GM23338 (cell line): ENCODE results near the gene BMP8B. TPM values are rescaled to one million over a fixed set of nuclear protein-coding genes. Genes with fewer than 3 reads are reported as not detected.

Source experiments
- ATAC-seq: fragments of 200-7000 bp; cut with Tn5 transposase; 3 replicates; pipeline ENCODE4 v1.9.1; 2020
- DNase-seq: peaks from one replicate; pipeline ENCODE4 v3.0.0-alpha.2; 2015; ENCODE audit warnings: low spot score
- H2AFZ ChIP-seq: fragments of 200-600 bp; sonication (generic); 2 replicates; pipeline ENCODE4 v1.8.0; 2016; ENCODE audit warnings: antibody characterized with exemption, mild to moderate bottlenecking, moderate library complexity
- H3F3A ChIP-seq: fragments of 200-600 bp; sonication (generic); replicated peaks from 2 replicates; pipeline ENCODE4 v1.8.0; 2017; ENCODE audit warnings: antibody characterized with exemption, mixed run types, low read depth
- H3K27ac ChIP-seq: fragments of 200-600 bp; sonication (generic); 2 replicates; pipeline ENCODE4 v1.6.1; 2016; ENCODE audit warnings: low read depth
- H3K27me3 ChIP-seq: fragments of 200-600 bp; sonication (generic); 2 replicates; pipeline ENCODE4 v1.8.0; 2016; ENCODE audit warnings: mild to moderate bottlenecking, mixed run types, moderate library complexity; ENCODE audit not compliant: insufficient read depth
- H3K36me3 ChIP-seq: fragments of 200-600 bp; sonication (generic); 2 replicates; pipeline ENCODE4 v1.8.0; 2016; ENCODE audit warnings: mild to moderate bottlenecking; ENCODE audit not compliant: insufficient read depth
- H3K4me1 ChIP-seq: fragments of 200-600 bp; sonication (generic); 2 replicates; pipeline ENCODE4 v1.8.0; 2016; ENCODE audit warnings: mild to moderate bottlenecking, moderate library complexity; ENCODE audit not compliant: insufficient read depth
- H3K4me2 ChIP-seq: fragments of 200-600 bp; sonication (generic); 2 replicates; pipeline ENCODE4 v1.7.1; 2017; ENCODE audit warnings: mixed run types
- H3K4me3 ChIP-seq: fragments of 200-600 bp; sonication (generic); 2 replicates; pipeline ENCODE4 v1.6.1; 2016; ENCODE audit warnings: mixed run types
- H3K79me2 ChIP-seq: fragments of 200-600 bp; sonication (generic); replicated peaks from 2 replicates; pipeline ENCODE4 v1.8.0; 2017; ENCODE audit warnings: mild to moderate bottlenecking; ENCODE audit not compliant: insufficient read depth
- H3K9me2 ChIP-seq: fragments of 200-600 bp; sonication (generic); 2 replicates; pipeline ENCODE4 v1.8.0; 2017; ENCODE audit not compliant: insufficient read depth
- H4K20me1 ChIP-seq: fragments of 200-600 bp; sonication (generic); replicated peaks from 2 replicates; pipeline ENCODE4 v1.8.0; 2017; ENCODE audit warnings: mild to moderate bottlenecking; ENCODE audit not compliant: insufficient read depth
- H3K27ac Mint-ChIP-seq: 2 replicates; pipeline ENCODE4 v1.8.0; 2020; ENCODE audit warnings: inconsistent platforms, mild to moderate bottlenecking, moderate library complexity, mixed read lengths
- H3K27me3 Mint-ChIP-seq: 3 replicates; pipeline ENCODE4 v1.8.0; 2022; ENCODE audit warnings: low read depth, mild to moderate bottlenecking, moderate library complexity, mixed read lengths, inconsistent platforms; ENCODE audit not compliant: insufficient read depth, poor library complexity
- H3K36me3 Mint-ChIP-seq: 3 replicates; pipeline ENCODE4 v1.8.0; 2021; ENCODE audit warnings: low read depth, mild to moderate bottlenecking, inconsistent platforms, moderate library complexity, mixed read lengths
- H3K4me1 Mint-ChIP-seq: 3 replicates; pipeline ENCODE4 v1.8.0; 2020; ENCODE audit warnings: mild to moderate bottlenecking, inconsistent platforms, mixed read lengths
- H3K4me3 Mint-ChIP-seq: 3 replicates; pipeline ENCODE4 v1.8.0; 2021; ENCODE audit warnings: moderate library complexity, mild to moderate bottlenecking, inconsistent platforms, mixed read lengths
- H3K9me3 Mint-ChIP-seq: 3 replicates; pipeline ENCODE4 v1.8.0; 2020; ENCODE audit warnings: moderate library complexity, mild to moderate bottlenecking, inconsistent platforms, mixed read lengths
- CREB1 ChIP-seq: fragments of 250-450 bp; sonication (Bioruptor Pico); IDR thresholded peaks from 2 replicates; pipeline ENCODE4 v1.5.0; 2020; ENCODE audit warnings: low read depth, mild to moderate bottlenecking, moderate library complexity
- EZH2 ChIP-seq: fragments of 200-600 bp; sonication (generic); IDR thresholded peaks from one replicate; pipeline ENCODE4 v1.8.0; 2017; ENCODE audit warnings: antibody characterized with exemption, mild to moderate bottlenecking, low read depth; ENCODE audit not compliant: unreplicated experiment
- JUNB ChIP-seq: IDR thresholded peaks from one replicate; pipeline ENCODE4 v1.6.1; 2016; ENCODE audit warnings: antibody characterized with exemption; ENCODE audit not compliant: unreplicated experiment
- NANOG ChIP-seq: IDR thresholded peaks from 2 replicates; pipeline ENCODE4 v1.6.1; 2016; ENCODE audit warnings: antibody characterized with exemption, borderline replicate concordance
- POLR2AphosphoS5 ChIP-seq: IDR thresholded peaks from 2 replicates; pipeline ENCODE4 v1.6.1; 2016; ENCODE audit warnings: antibody characterized with exemption, low read depth
- ZNF114 ChIP-seq: fragments of 250-450 bp; sonication (Bioruptor Pico); IDR thresholded peaks from 2 replicates; pipeline ENCODE4 v1.5.0; 2020; ENCODE audit warnings: mild to moderate bottlenecking, moderate library complexity
- ZNF331 ChIP-seq: fragments of 250-450 bp; sonication (Bioruptor Pico); IDR thresholded peaks from 2 replicates; pipeline ENCODE4 v1.5.0; 2020; ENCODE audit warnings: low read depth, mild to moderate bottlenecking, moderate library complexity
- ZNF462 ChIP-seq: fragments of 250-450 bp; sonication (Bioruptor Pico); IDR thresholded peaks from 2 replicates; pipeline ENCODE4 v1.5.0; 2020; ENCODE audit warnings: mild to moderate bottlenecking, moderate library complexity
- polyA plus RNA-seq: library from polyadenylated mRNA; unstranded; fragments of >200 nt; fragmentation: Nextera tagmentation; extraction: Ambion mirVana; gene quantifications from 2 replicates; pipeline ENCODE4 v1.2.1, GENCODE V29; 2016
- total RNA-seq: library from RNA; depleted of rRNA; stranded (reverse); fragments of >200 nt; shearing (Covaris generic); gene quantifications from 2 replicates; pipeline ENCODE4 v1.2.3, GENCODE V29; 2014
- TF ChIP-seq, protein P1 (sequence below): IDR thresholded peaks from one replicate; pipeline ENCODE4 v1.6.1; 2018; ENCODE audit warnings: antibody characterized with exemption; ENCODE audit not compliant: unreplicated experiment
- TF ChIP-seq, protein P2 (sequence below), 2 experiments: fragments of 200-600 bp in 1 of 2; sonication (generic) in 1 of 2; conservative IDR thresholded peaks; 2 replicates each; pipeline versions ENCODE4 v1.5.1 to v1.6.1; 2016 to 2017; ENCODE audit warnings: antibody characterized with exemption in 2 of 2, low read depth in 2 of 2, mild to moderate bottlenecking in 2 of 2, moderate library complexity in 1 of 2

The BMP8B gene
- total and polyA plus RNA-seq, 2 experiments from 2014 or later, result 0.16 to 0.90 TPM

DNA sequence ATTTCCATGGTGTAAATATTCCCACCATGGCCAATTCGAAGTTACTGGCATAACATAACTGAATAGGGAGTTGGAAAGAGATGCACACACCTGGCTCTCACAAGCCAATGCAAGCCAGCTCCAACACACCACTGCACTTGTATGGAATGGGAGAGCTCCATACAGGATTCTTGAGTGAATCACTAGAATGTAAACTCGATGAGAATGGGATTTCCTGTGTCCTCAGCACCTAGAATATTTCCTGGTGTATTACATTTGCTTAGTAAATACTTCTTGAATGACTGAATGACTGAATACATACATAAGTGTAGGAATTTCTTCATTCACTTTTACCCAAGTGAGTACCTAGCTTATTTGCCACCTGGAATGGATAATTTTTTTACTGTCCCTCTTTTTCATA lies 66.2 kb downstream of the BMP8B start:
- Mint-ChIP-seq H3K27ac (no peak overlapping the region), H3K4me3 (no peak overlapping the region), H3K36me3 (no peaks in the 10 kb centered on the region), H3K4me1 (no peaks in the 10 kb centered on the region), H3K27me3 (peaks cover 53% of the 10 kb centered on the region), H3K9me3 (no peaks in the 10 kb centered on the region)
- Histone ChIP-seq H3K36me3 (no peaks in the 10 kb centered on the region), H3K4me3 (no peak overlapping the region), H2AFZ (no peak overlapping the region), H4K20me1 (0 out of 2 replicates have a peak, but pooled peaks cover 8% of the 10 kb centered on the region), H3K4me2 (no peak overlapping the region), H3K27ac (no peak overlapping the region), H3K9me2 (no peaks in the 10 kb centered on the region), H3K27me3 (peaks cover 95% of the 10 kb centered on the region), H3K79me2 (no peaks in the 10 kb centered on the region), H3K4me1 (no peaks in the 10 kb centered on the region), H3F3A (no peaks in the 10 kb centered on the region)
- TF ChIP-seq ZNF462 (CRISPR knock-in tag), result no peak
- no peak for TF ChIP-seq POLR2AphosphoS5
- TF ChIP-seq EZH2, result no peak
- no peak for ATAC-seq
- DNase-seq, result no peak

GRCh38 chr1:39721664-39722063 lies 67.0 kb downstream of the BMP8B start:
- no peak overlapping the region for H3K4me2 ChIP-seq
- no peak overlapping the region for H2AFZ ChIP-seq
- Mint-ChIP-seq H3K9me3 (no peaks in the 10 kb centered on the region), H3K36me3 (no peaks in the 10 kb centered on the region), H3K27ac (no peak overlapping the region), H3K4me1 (no peaks in the 10 kb centered on the region), H3K27me3 (peaks cover 55% of the 10 kb centered on the region), H3K4me3 (no peak overlapping the region)
- H3K4me3 ChIP-seq, result no peak overlapping the region
- H4K20me1 ChIP-seq, result peaks cover 9% of the 10 kb centered on the region; the same call in 1 of the 2 replicates
- H3K27me3 ChIP-seq, result peaks cover 95% of the 10 kb centered on the region
- no peaks in the 10 kb centered on the region for H3K9me2 ChIP-seq
- H3K4me1 ChIP-seq, result no peaks in the 10 kb centered on the region
- ATAC-seq (no peak), DNase-seq (no peak)
- no peaks in the 10 kb centered on the region for H3K79me2 ChIP-seq
- H3F3A ChIP-seq, result no peaks in the 10 kb centered on the region
- no peaks in the 10 kb centered on the region for H3K36me3 ChIP-seq
- no peak overlapping the region for H3K27ac ChIP-seq
- no peak for TF ChIP-seq ZNF331 (CRISPR knock-in tag)
- no peak for TF ChIP-seq NANOG
- TF ChIP-seq EZH2, result no peak
- TF ChIP-seq, protein P1, sequence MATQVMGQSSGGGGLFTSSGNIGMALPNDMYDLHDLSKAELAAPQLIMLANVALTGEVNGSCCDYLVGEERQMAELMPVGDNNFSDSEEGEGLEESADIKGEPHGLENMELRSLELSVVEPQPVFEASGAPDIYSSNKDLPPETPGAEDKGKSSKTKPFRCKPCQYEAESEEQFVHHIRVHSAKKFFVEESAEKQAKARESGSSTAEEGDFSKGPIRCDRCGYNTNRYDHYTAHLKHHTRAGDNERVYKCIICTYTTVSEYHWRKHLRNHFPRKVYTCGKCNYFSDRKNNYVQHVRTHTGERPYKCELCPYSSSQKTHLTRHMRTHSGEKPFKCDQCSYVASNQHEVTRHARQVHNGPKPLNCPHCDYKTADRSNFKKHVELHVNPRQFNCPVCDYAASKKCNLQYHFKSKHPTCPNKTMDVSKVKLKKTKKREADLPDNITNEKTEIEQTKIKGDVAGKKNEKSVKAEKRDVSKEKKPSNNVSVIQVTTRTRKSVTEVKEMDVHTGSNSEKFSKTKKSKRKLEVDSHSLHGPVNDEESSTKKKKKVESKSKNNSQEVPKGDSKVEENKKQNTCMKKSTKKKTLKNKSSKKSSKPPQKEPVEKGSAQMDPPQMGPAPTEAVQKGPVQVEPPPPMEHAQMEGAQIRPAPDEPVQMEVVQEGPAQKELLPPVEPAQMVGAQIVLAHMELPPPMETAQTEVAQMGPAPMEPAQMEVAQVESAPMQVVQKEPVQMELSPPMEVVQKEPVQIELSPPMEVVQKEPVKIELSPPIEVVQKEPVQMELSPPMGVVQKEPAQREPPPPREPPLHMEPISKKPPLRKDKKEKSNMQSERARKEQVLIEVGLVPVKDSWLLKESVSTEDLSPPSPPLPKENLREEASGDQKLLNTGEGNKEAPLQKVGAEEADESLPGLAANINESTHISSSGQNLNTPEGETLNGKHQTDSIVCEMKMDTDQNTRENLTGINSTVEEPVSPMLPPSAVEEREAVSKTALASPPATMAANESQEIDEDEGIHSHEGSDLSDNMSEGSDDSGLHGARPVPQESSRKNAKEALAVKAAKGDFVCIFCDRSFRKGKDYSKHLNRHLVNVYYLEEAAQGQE, result no peak
- TF ChIP-seq ZNF114 (CRISPR knock-in tag), result no peak
- TF ChIP-seq, protein P2, sequence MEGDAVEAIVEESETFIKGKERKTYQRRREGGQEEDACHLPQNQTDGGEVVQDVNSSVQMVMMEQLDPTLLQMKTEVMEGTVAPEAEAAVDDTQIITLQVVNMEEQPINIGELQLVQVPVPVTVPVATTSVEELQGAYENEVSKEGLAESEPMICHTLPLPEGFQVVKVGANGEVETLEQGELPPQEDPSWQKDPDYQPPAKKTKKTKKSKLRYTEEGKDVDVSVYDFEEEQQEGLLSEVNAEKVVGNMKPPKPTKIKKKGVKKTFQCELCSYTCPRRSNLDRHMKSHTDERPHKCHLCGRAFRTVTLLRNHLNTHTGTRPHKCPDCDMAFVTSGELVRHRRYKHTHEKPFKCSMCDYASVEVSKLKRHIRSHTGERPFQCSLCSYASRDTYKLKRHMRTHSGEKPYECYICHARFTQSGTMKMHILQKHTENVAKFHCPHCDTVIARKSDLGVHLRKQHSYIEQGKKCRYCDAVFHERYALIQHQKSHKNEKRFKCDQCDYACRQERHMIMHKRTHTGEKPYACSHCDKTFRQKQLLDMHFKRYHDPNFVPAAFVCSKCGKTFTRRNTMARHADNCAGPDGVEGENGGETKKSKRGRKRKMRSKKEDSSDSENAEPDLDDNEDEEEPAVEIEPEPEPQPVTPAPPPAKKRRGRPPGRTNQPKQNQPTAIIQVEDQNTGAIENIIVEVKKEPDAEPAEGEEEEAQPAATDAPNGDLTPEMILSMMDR (conservative IDR thresholded peaks at IDR 0.05; ENCODE audit: low read depth in 2 of 2), result no peak
- TF ChIP-seq CREB1 (CRISPR knock-in tag), result no peak
- TF ChIP-seq JUNB, result no peak
